Urinary bladder (tissue), 4 donors: ENCODE data around the gene RBM44. TPM values are rescaled to one million over a fixed set of nuclear protein-coding genes. Genes with fewer than 3 reads are reported as not detected.
"Not testable (repeated sequence)": the region's sequence is repeated elsewhere in the genome, so short reads cannot be mapped to it uniquely, and the experiment has no call there.

Experiments
- DNase-seq: peaks from one replicate; pipeline ENCODE4 v3.0.0-alpha.2; 2015; ENCODE audit errors: extremely low spot score
- H3K27ac ChIP-seq: one replicate; pipeline ENCODE4 v1.5.1; 2013; ENCODE audit warnings: low read depth, mild to moderate bottlenecking, moderate library complexity
- H3K36me3 ChIP-seq: one replicate; pipeline ENCODE4 v1.6.1; 2013; ENCODE audit warnings: mild to moderate bottlenecking, moderate library complexity; ENCODE audit not compliant: insufficient read depth
- H3K4me1 ChIP-seq: one replicate; pipeline ENCODE4 v1.6.1; 2013; ENCODE audit warnings: mild to moderate bottlenecking, moderate library complexity; ENCODE audit not compliant: insufficient read depth
- H3K4me3 ChIP-seq: one replicate; pipeline ENCODE4 v1.5.1; 2013; ENCODE audit warnings: low read depth, low read length
- WGBS: extraction: QIAGEN DNeasy Blood & Tissue Kit; methylation state at CpG from one replicate; pipeline ENCODE4 v1.1.7; 2013; 5-methylcytosine and 5-hydroxymethylcytosine counted together
- polyA plus RNA-seq: library from polyadenylated mRNA; stranded (reverse); fragments of 200-250 nt; gene quantifications from one replicate; pipeline ENCODE4 v1.2.3, GENCODE V29; 2013
- total RNA-seq: library from RNA; depleted of rRNA; stranded (reverse); fragments of >200 nt; gene quantifications from one replicate; pipeline ENCODE4 v1.2.3, GENCODE V29; 2014
- donor health status: healthy with polysubstance abuse.
- donor health status: healthy.

The RBM44 gene
- 2.4 TPM for total RNA-seq
- 0.34 TPM for polyA plus RNA-seq

GRCh38 chr2:237798236-237799059 is at the start of gene RBM44:
RBM44 (plus strand) TSS chr2:237798779; CDS start chr2:237813610, 14,831 bp downstream.
- Histone ChIP-seq H3K4me3 (no peak within 1 kb of the TSS), H3K27ac (no peak within 1 kb of the TSS), H3K4me1 (no peaks in the 10 kb centered on the region), H3K36me3 (no peaks in the 10 kb centered on the region)
- DNase-seq: no peak
- WGBS: 82% methylated on average over 84 of the region's 84 CpGs

- Histone ChIP-seq H3K4me1 (no peaks in the 10 kb centered on the region), H3K36me3 (peaks cover 2% of the 10 kb centered on the region), H3K4me3 (no peak overlapping the region), H3K27ac (no peak overlapping the region)
- WGBS: 87% methylated on average over 11 of the region's 11 CpGs
- DNase-seq: no peak
Observed at GRCh38 chr2:237749002-237749401, 49.6 kb upstream of the RBM44 start.

DNA sequence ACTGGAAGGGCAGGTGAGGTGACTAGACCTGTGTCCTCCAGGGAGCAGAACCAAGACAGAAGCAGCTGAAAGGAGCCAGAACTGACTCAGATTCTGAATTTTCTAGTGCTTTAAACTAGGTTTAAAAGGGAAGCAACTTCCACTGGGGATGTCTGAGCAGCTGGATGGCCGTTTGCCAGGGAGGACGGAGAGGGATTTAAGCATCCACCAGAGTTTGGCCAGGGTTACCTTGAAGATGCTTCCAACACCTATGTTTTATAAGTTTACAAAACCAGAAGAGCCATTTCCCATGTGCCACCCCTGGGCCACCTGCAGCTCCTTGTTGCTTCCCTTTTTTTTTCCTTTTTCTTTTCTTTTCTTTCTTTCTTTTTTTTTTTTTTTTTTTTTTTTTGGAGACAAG is 48.6 kb upstream of the RBM44 start:
- Histone ChIP-seq H3K36me3 (peaks cover 2% of the 10 kb centered on the region), H3K4me1 (no peaks in the 10 kb centered on the region), H3K4me3 (no peak overlapping the region), H3K27ac (no peak overlapping the region)
- 63% methylated on average over 2 of the region's 2 CpGs for WGBS
- no peak for DNase-seq

DNA sequence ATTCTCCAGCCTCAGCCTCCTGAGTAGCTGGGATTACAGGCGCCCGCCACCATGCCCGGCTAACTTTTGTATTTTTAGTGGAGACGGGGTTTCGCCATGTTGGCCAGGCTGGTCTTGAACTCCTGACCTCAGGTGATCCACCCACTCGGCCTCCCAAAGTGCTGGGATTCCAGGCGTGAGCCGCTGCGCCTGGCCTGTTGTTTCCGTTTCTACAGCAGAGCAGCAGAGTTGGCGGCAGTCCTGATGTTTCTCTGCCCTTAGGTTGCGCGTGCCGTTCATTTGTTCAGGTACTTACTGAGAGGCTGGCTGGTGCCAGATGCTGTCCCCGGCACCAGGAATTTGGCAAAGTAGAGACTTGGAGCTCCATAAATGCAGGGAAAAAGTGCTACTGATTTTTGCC is 48.1 kb upstream of the RBM44 start:
- 93% methylated on average over 15 of the region's 15 CpGs for WGBS
- not testable (repeated sequence) for H3K4me3 ChIP-seq, DNase-seq, H3K27ac ChIP-seq, H3K36me3 ChIP-seq, H3K4me1 ChIP-seq

DNA sequence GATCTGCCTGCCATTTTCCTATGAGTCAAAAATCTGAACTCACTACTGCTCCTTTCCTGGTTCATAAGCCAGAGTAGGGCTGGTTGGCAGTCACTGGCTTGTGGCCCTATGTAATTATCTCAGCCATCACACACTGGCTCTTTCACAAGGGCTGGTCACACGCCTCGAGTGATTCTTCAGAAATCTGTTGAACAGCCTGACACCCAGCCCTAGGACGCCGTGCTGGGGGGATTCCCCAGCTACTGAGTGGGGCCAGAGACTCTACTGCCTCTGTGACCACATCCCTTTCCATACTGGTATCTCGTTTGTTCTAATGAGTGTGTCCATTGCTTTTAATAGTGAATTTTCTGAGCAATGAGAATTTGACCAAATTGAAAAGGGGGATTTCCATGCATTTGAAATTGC is 45.8 kb upstream of the RBM44 start:
- no peak for DNase-seq
- Histone ChIP-seq H3K4me3 (no peak overlapping the region), H3K36me3 (peaks cover 2% of the 10 kb centered on the region), H3K27ac (no peak overlapping the region), H3K4me1 (no peaks in the 10 kb centered on the region)
- 80% methylated on average over 5 of the region's 5 CpGs for WGBS

DNA sequence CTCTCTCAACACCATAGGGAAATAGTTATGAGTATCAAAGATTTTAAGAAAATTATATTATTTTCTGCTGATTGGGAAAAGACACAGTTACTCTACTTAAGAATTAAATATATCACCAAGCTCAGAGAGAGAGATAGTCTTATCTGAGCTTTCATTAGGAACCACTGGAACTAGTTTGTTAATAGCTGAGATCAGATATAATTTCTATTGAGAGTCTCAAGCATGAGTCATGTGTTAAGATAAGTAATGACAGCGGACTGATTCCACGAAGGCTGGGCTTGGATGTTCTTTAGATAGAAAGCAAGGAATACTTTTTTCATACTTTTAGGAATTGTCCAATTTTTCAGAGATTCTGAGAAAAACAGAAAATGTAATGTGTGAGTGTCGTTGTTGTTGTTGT is 44.4 kb upstream of the RBM44 start:
- no peak for DNase-seq
- H3K27ac ChIP-seq: no peak overlapping the region
- peaks cover 4% of the 10 kb centered on the region for H3K36me3 ChIP-seq
- H3K4me1 ChIP-seq: no peaks in the 10 kb centered on the region
- H3K4me3 ChIP-seq: no peak overlapping the region
- WGBS: 80% methylated on average over 3 of the region's 3 CpGs

DNA sequence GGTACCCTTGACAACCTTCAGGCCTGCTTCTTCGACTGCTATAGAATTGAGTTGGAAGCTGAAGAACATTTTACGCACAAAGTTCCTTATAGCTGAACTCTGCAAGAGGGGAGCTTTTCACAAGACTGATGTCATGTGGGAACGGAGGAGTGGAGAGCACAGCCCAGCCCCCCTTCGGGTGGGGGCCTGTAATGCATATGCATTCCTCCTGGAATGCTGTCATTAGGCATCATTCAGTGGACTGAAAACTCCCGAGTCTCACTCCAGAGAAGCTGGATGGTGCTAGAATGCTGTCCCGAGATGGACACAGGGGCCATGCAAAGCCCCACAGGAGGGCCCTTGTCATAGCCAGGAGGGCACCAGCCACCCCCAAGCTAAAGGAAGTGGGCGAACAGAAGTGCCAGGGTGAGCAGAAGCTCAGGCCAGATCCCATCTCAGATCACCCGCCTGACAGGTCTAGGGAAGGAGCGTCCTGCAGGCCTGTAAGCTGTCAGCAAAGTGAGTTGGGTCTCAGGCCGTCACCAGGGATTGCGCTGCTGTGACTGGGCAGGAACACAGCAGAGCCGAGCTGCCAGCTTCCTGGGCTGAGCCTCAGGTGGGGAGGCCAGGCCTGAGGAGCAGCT is 43.8 kb upstream of the RBM44 start:
- 85% methylated on average over 12 of the region's 12 CpGs for WGBS
- H3K36me3 ChIP-seq: peaks cover 5% of the 10 kb centered on the region

DNA sequence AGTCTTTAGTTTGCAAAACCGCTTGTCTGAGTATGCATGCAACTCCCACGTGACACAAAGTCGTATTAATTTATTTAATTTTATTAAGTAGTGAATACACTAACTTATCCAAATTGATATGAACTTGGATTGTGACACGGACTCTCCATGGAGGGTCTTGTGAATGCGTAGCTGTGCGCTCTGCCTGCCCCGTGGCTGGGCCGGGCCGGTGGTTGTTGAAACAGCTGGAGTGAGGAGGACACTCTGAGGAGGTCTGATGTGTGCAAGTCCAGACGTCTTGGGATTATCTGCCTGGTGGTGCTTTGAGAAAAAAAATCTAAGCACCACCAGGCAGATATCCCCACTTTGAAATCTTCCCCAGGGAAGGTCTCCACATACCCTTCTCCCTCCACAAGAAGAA is 41.0 kb upstream of the RBM44 start:
- Histone ChIP-seq H3K27ac (no peak overlapping the region), H3K36me3 (peaks cover 5% of the 10 kb centered on the region), H3K4me3 (no peak overlapping the region), H3K4me1 (no peaks in the 10 kb centered on the region)
- no peak for DNase-seq
- WGBS: 91% methylated on average over 10 of the region's 10 CpGs

More for the DNA sequence above, 43.8 kb upstream of the RBM44 start:
- no peaks in the 10 kb centered on the region for H3K4me1 ChIP-seq
- DNase-seq: no peak
- no peak overlapping the region for H3K4me3 ChIP-seq
- no peak overlapping the region for H3K27ac ChIP-seq

- DNase-seq: no peak
- no peak overlapping the region for H3K4me3 ChIP-seq
- H3K36me3 ChIP-seq: peaks cover 5% of the 10 kb centered on the region
- WGBS: 94% methylated on average over 10 of the region's 10 CpGs
- no peak overlapping the region for H3K27ac ChIP-seq
- no peaks in the 10 kb centered on the region for H3K4me1 ChIP-seq
Observed at GRCh38 chr2:237758185-237758584, 40.4 kb upstream of the RBM44 start.

- no peaks in the 10 kb centered on the region for H3K4me1 ChIP-seq
- no peak overlapping the region for H3K27ac ChIP-seq
- H3K4me3 ChIP-seq: no peak overlapping the region
- peaks cover 5% of the 10 kb centered on the region for H3K36me3 ChIP-seq
- no peak for DNase-seq
- 92% methylated on average over 10 of the region's 10 CpGs for WGBS
Observed at GRCh38 chr2:237759176-237759575, 39.4 kb upstream of the RBM44 start.

- no peak for DNase-seq
- 95% methylated on average over 23 of the region's 23 CpGs for WGBS
Observed at GRCh38 chr2:237760506-237761502, 37.8 kb upstream of the RBM44 start.

DNA sequence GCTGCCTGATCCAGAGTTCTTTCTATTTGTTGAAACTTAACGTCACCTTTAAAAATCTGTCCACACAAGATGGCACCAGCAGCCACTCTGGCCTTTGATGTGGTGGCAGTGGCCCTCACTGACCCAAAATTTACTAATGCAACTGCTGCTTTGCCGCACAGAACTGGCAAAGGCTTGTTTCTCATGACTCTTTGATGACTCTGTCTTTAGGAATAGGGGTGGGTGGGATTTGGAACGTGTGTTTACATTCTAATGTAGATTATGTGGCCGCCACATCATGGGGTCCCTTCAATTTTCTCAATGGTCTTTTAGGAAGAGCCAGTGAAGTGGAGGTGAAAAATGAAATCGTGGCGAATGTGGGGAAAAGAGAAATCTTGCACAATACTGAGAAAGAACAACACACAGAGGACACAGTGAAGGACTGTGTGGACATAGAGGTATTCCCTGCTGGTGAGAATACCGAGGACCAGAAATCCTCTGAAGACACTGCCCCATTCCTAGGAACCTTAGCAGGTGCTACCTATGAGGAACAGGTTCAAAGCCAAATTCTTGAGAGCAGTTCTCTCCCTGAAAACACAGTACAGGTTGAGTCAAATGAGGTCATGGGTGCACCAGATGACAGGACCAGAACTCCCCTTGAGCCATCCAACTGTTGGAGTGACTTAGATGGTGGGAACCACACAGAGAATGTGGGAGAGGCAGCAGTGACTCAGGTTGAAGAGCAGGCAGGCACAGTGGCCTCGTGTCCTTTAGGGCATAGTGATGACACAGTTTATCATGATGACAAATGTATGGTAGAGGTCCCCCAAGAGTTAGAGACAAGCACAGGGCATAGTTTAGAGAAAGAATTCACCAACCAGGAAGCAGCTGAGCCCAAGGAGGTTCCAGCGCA is 36.0 kb upstream of the RBM44 start:
- DNase-seq, H3K36me3 ChIP-seq: not testable (repeated sequence)

More at GRCh38 chr2:237760506-237761502, 37.8 kb upstream of the RBM44 start:
- Histone ChIP-seq H3K27ac (no peak overlapping the region), H3K4me3 (no peak overlapping the region), H3K4me1 (no peaks in the 10 kb centered on the region), H3K36me3 (peaks cover 5% of the 10 kb centered on the region)

More for the DNA sequence above, 36.0 kb upstream of the RBM44 start:
- H3K27ac ChIP-seq, H3K4me3 ChIP-seq, H3K4me1 ChIP-seq: not testable (repeated sequence)
- WGBS: 94% methylated on average over 9 of the region's 9 CpGs
